Large intestine (tissue), 3 donors: ENCODE measurements around the gene OPCML. TPM values are rescaled to one million over a fixed set of nuclear protein-coding genes. Genes with fewer than 3 reads are reported as not detected.
A peak's percentile ranks its signal among the peaks of the same experiment; 100 is the strongest.

Source experiments
- DNase-seq, 2 donors: peaks; one replicate each; pipeline versions ENCODE4 v3.0.0 to v3.0.0-alpha.2; 2013
- H3K27ac ChIP-seq: one replicate; pipeline ENCODE4 v1.5.1; 2013; ENCODE audit warnings: low read length
- H3K27me3 ChIP-seq: 2 replicates; pipeline ENCODE4 v1.6.1; 2013; ENCODE audit warnings: low read length; ENCODE audit not compliant: control insufficient read depth, insufficient read depth
- H3K36me3 ChIP-seq: 2 replicates; pipeline ENCODE4 v1.6.1; 2013; ENCODE audit warnings: low read length; ENCODE audit not compliant: control insufficient read depth, insufficient read depth
- H3K4me1 ChIP-seq: one replicate; pipeline ENCODE4 v1.6.1; 2013; ENCODE audit warnings: low read length; ENCODE audit not compliant: control insufficient read depth, insufficient read depth
- H3K4me3 ChIP-seq: one replicate; pipeline ENCODE4 v1.5.1; 2013; ENCODE audit warnings: low read length
- H3K9me3 ChIP-seq: one replicate; pipeline ENCODE4 v1.6.1; 2013; ENCODE audit warnings: mild to moderate bottlenecking, low read depth, low read length, moderate library complexity; ENCODE audit not compliant: control insufficient read depth
- WGBS: methylation state at CpG from one replicate; pipeline ENCODE4 v1.1.5; 2013; ENCODE audit warnings: low lambda C conversion rate; ENCODE audit not compliant: insufficient coverage; 5-methylcytosine and 5-hydroxymethylcytosine counted together
- polyA plus RNA-seq: library from polyadenylated mRNA; unstranded; fragments of 120-200 nt; gene quantifications from one replicate; pipeline ENCODE4 v1.2.1, GENCODE V29; 2013

Gene OPCML
- polyA plus RNA-seq, 1 donor = 1.4 TPM

GRCh38 chr11:133049244-133050019, 482.9 kb downstream of the OPCML start:
- no peaks in the 10 kb centered on the region for H3K9me3 ChIP-seq
- H3K27me3 ChIP-seq = peaks cover 19% of the 10 kb centered on the region
- no peaks in the 10 kb centered on the region for H3K36me3 ChIP-seq
- H3K27ac ChIP-seq = no peak overlapping the region
- H3K4me3 ChIP-seq = no peak overlapping the region
- 70% methylated on average over 1 of the region's 11 CpGs for WGBS
- H3K4me1 ChIP-seq = no peaks in the 10 kb centered on the region
- DNase-seq = no peak

- peaks cover 21% of the 10 kb centered on the region for H3K27me3 ChIP-seq
These were observed 484.0 kb downstream of the OPCML start for GRCh38 chr11:133048270-133048669.

GRCh38 chr11:133047771-133048115, 484.6 kb downstream of the OPCML start:
- H3K4me3 ChIP-seq = no peak overlapping the region
- peaks cover 26% of the 10 kb centered on the region for H3K27me3 ChIP-seq
- no peaks in the 10 kb centered on the region for H3K9me3 ChIP-seq
- no peaks in the 10 kb centered on the region for H3K4me1 ChIP-seq
- no peak overlapping the region for H3K27ac ChIP-seq
- no peak for DNase-seq
- H3K36me3 ChIP-seq = no peaks in the 10 kb centered on the region
- 20% methylated on average over 1 of the region's 5 CpGs for WGBS

More at GRCh38 chr11:133048270-133048669, 484.0 kb downstream of the OPCML start:
- no CpG with 5 or more reads among the region's 8 CpGs for WGBS
- H3K4me3 ChIP-seq = no peak overlapping the region
- H3K9me3 ChIP-seq = no peaks in the 10 kb centered on the region
- H3K27ac ChIP-seq = no peak overlapping the region
- no peaks in the 10 kb centered on the region for H3K4me1 ChIP-seq
- H3K36me3 ChIP-seq = no peaks in the 10 kb centered on the region
- no peak for DNase-seq

- H3K4me1 ChIP-seq = no peaks in the 10 kb centered on the region
- no peak overlapping the region for H3K27ac ChIP-seq
- no peak overlapping the region for H3K4me3 ChIP-seq
- H3K9me3 ChIP-seq = no peaks in the 10 kb centered on the region
- DNase-seq = no peak
- H3K36me3 ChIP-seq = no peaks in the 10 kb centered on the region
- 70% methylated on average over 6 of the region's 15 CpGs for WGBS
- peaks cover 28% of the 10 kb centered on the region for H3K27me3 ChIP-seq
These were observed 485.1 kb downstream of the OPCML start for GRCh38 chr11:133047036-133047770.

GRCh38 chr11:133046252-133046651, 486.0 kb downstream of the OPCML start:
- Histone ChIP-seq H3K36me3 (no peaks in the 10 kb centered on the region), H3K9me3 (no peaks in the 10 kb centered on the region), H3K27ac (no peak overlapping the region), H3K27me3 (peaks cover 28% of the 10 kb centered on the region), H3K4me3 (no peak overlapping the region), H3K4me1 (no peaks in the 10 kb centered on the region)
- DNase-seq = no peak
- WGBS = no CpG with 5 or more reads among the region's 7 CpGs

GRCh38 chr11:133041928-133042882, 490.1 kb downstream of the OPCML start:
- WGBS = no CpG with 5 or more reads among the region's 29 CpGs
- Histone ChIP-seq H3K4me1 (no peaks in the 10 kb centered on the region), H3K27ac (no peak overlapping the region), H3K27me3 (peaks cover 29% of the 10 kb centered on the region), H3K9me3 (no peaks in the 10 kb centered on the region), H3K36me3 (no peaks in the 10 kb centered on the region), H3K4me3 (no peak overlapping the region)
- DNase-seq = no peak

- Histone ChIP-seq H3K4me3 (no peak overlapping the region), H3K27me3 (peaks cover 26% of the 10 kb centered on the region), H3K36me3 (no peaks in the 10 kb centered on the region), H3K27ac (no peak overlapping the region), H3K9me3 (no peaks in the 10 kb centered on the region), H3K4me1 (no peaks in the 10 kb centered on the region)
- DNase-seq = no peak
- WGBS = 60% methylated on average over 1 of the region's 4 CpGs
These were observed 491.1 kb downstream of the OPCML start for GRCh38 chr11:133041181-133041580.

- peak in 1 of 2 donors; percentile 6 for DNase-seq
- no peaks in the 10 kb centered on the region for H3K9me3 ChIP-seq
- H3K4me1 ChIP-seq = no peaks in the 10 kb centered on the region
- H3K36me3 ChIP-seq = no peaks in the 10 kb centered on the region
- no CpG with 5 or more reads among the region's 8 CpGs for WGBS
- H3K27ac ChIP-seq = no peak overlapping the region
- no peak overlapping the region for H3K4me3 ChIP-seq
- peaks cover 26% of the 10 kb centered on the region for H3K27me3 ChIP-seq
These were observed 491.9 kb downstream of the OPCML start for GRCh38 chr11:133040289-133040900.

- no CpG with 5 or more reads among the region's 4 CpGs for WGBS
- no peaks in the 10 kb centered on the region for H3K4me1 ChIP-seq
- H3K36me3 ChIP-seq = no peaks in the 10 kb centered on the region
- H3K9me3 ChIP-seq = no peaks in the 10 kb centered on the region
- no peak overlapping the region for H3K4me3 ChIP-seq
- H3K27ac ChIP-seq = no peak overlapping the region
- H3K27me3 ChIP-seq = peaks cover 26% of the 10 kb centered on the region
- no peak for DNase-seq
These were observed 493.5 kb downstream of the OPCML start for GRCh38 chr11:133038850-133039249.

GRCh38 chr11:133034929-133035328, 497.4 kb downstream of the OPCML start:
- no peaks in the 10 kb centered on the region for H3K36me3 ChIP-seq
- no peak overlapping the region for H3K4me3 ChIP-seq
- H3K27me3 ChIP-seq = peaks cover 8% of the 10 kb centered on the region
- no CpG with 5 or more reads among the region's 7 CpGs for WGBS
- no peaks in the 10 kb centered on the region for H3K9me3 ChIP-seq
- H3K4me1 ChIP-seq = no peaks in the 10 kb centered on the region
- no peak overlapping the region for H3K27ac ChIP-seq
- DNase-seq = no peak
